NCI-H2196 (cell line): ENCODE results near the gene KRT33A.

Experiments
- DNase-seq: peaks from one replicate; lab custom pipeline; 2025; ENCODE audit not compliant: unreplicated experiment; lab: John Stamatoyannopoulos, UW

Gene KRT33A

GRCh38 chr17:41331606-41332005 lies 19.0 kb downstream of the KRT33A start:
- DNase-seq, result no peak

- peak; percentile 17 for DNase-seq
Measured at GRCh38 chr17:41329279-41329948, 21.2 kb downstream of the KRT33A start.

DNA sequence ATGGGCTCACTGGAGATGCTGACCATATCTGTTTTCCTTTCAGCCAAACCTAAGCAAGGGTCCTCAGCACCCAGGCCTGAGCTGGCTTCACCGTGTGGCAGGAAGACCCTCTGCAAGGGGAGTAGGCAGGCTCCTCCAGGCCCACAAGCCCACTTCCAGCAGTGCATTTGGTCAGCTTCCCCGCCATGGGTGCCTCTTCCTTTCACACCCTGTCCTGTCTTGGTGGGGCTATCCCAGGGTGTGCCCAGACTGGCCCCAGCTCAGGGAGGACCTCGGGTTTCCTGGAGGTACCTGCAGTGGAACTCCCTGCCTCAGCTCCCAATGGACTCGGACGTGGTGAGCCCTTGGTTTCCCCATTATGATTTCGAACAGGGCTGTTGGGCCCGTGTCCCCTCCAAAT lies 22.4 kb downstream of the KRT33A start:
- DNase-seq, result no peak

GRCh38 chr17:41327411-41328120 lies 23.1 kb downstream of the KRT33A start:
- DNase-seq, result no peak

DNA sequence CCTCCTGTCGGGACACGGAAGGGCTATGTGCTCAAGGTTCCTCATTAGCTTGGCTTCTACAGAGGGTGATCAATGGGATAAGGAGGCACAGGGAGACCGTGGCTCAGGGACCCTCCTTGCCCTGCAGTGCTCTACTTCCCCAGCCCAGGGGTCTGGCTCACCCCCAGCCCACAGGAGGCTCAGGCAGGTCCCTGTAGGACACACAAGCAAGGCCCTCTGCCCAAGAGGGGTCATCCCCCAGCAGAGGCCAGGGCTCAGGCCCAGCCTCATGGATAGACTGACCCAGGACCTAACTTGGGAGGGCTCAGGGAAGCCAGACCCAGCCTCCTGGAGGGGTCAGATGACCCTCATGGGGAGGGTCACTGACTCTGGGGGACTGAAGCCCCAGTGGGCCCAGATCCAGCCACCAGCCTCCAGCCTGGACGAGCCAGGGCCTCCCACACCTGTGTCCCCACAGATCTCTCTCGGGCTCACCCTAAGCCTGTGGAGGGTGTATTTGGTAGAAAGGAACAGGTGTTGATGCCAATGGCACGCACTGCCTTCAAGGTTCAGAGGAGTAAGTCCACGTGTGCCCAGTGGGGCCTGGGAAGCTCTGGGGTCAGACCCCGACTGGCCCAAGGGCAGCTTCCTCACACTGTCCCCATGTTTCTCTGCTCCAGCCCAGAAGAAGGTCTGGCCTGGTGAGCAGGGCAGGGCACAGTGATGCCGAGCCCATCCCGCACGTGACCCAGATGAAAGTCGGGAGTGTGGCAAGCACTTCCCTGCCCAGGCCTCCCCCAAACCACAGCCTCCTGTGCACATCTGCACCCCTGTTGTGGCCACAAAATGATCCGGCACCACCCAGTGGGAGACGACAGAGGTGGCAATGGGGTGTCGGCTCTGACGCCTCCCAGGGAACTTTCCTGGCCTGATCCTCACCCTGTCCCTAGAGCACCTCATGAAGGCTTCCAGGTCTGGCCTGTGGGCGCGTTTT lies 24.2 kb downstream of the KRT33A start:
- no peak for DNase-seq

GRCh38 chr17:41325611-41326010 lies 25.0 kb downstream of the KRT33A start:
- no peak for DNase-seq

DNA sequence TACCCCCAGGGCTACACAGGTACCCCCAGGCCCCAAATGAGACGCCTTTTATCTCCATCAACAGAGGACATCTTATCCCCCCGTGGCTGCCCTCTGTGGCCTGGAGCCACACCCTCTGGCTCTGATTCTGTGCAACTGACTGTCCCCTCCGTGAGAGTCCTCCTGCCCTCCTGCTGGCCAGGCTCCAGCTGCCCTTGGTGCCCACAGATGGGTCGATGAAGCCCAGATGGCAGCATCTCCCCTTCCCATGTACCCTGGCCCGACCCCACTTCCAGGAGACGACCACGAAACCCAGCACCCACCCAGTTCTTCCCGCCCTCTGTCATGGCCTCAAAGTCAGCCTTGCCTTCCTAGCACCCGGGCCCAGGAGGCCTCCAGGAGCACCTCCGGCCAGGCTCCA lies 25.5 kb downstream of the KRT33A start:
- no peak for DNase-seq

- peak; percentile 21 for DNase-seq
Measured at GRCh38 chr17:41324180-41325075, 26.2 kb downstream of the KRT33A start.

- no peak for DNase-seq
Measured at GRCh38 chr17:41322903-41323895, 27.4 kb downstream of the KRT33A start.

DNA sequence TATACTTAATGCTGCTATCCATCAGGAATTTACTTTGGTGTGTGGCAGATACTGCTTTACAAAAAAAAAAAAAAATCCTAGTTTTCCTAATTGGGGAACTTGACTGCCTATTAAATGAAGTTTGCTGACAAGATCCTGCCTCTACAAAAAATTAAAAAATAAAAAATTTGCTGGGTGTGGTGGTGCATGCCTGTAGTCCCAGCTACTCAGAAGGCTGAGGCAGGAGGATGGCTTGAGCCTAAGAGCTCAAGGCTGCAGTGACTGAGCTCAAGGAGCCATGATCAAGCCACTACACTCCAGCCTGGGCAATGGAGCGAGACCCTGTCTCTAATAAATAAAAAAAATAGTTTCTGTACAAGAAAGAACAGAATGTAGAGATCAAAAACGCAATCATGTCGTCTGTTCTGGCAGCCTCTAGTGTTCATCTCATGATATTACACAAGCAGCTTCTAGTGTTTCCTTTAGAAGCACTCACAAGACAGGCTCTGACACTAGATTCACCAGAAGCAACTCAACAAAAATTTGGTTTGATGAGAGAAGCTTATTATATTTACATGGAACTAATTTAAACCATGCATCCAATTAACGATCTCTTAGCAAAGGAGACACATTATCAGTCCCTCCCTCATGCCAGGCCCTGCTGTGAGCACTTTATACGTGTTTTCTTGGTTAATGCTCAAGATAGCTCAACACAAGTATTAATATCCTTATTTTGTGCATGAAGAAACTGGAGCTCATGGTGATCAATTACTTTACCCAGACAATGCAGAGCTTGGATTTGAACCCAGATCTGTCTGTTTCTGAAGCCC lies 28.3 kb downstream of the KRT33A start:
- DNase-seq, result peak; percentile 23

GRCh38 chr17:41318231-41318630 lies 32.4 kb downstream of the KRT33A start:
- DNase-seq, result no peak

DNA sequence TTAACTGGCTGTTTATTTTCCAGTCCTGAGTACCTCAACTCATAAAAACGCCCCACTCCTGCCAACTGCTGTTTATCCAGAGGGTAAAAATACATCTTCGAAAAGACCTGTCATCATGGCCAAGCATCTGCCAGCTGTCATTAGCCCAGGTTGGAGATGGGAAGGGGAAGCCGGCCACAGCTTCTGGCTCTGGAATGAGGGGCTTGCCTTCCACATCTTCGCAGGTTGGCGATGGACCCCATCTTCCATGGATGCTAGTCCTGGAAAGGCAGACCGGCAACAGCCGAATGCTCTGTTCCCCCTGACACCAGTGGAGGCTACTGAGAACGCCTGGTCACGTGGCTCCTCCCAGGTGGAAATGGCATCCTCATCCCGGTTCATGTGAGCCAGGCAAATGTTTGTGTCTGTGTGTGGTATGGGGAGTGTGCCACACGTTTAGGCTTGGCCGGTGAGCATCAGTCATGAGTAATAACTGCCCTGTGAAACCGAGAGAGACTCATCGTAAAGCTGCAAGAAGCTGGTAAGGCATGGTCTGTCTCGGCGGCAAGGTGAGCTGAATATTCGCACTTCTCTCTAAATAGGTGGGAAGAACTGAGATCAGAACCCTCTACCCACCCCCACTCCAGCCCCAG lies 34.7 kb downstream of the KRT33A start:
- no peak for DNase-seq

DNA sequence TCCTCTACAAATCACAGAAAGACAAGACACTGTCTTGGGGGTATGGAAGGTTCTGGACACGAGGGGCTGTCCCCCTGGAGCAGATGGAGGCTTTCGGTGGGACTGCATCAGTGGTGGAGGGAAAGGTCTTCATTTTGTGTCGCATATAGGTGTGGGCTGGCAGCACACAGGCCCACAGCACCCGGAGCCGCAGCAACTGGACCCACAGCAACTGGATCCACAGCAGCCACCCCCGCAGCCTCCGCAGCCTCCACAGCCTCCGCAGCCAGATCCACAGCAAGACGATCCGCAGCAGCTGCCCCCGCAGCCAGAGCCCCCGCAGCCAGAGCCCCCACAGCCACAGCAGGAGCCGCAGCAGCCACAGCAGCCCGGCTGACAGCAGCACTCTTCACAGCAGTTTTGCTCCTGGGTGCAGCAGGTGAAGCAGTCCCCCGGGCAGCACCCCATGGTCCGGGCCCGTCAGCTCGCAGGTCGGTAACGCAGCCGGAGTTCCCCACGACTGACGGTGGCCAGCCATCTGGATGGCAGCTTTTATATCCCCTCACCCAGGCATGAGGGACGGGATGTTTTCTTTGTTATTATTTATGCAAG lies 35.3 kb downstream of the KRT33A start, which contains the start of gene KRTAP17-1:
Gene KRTAP17-1 (minus strand): TSS at position 507 of the 591 bp plus-strand sequence. CDS start 60 bp downstream, at position 447.
- no peak for DNase-seq

DNA sequence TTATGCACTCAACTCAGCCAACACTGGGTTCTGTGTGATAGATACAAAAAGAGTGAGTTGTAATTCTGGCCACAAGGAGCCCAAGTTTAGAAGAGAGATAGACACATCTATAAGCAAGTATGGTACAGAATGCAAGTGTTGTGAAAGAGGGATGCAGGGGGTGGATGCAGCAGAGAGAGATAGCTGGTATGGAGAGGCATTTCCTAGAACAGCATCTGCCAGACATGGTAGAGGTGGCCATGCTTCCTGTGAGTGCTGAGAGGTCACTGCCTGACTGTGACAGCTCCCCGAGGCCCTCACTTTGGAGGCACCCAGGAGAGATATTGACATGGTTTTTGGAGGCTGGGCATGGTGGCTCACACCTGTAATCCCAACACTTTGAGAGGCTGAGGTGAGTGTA lies 39.5 kb downstream of the KRT33A start:
- no peak for DNase-seq

DNA sequence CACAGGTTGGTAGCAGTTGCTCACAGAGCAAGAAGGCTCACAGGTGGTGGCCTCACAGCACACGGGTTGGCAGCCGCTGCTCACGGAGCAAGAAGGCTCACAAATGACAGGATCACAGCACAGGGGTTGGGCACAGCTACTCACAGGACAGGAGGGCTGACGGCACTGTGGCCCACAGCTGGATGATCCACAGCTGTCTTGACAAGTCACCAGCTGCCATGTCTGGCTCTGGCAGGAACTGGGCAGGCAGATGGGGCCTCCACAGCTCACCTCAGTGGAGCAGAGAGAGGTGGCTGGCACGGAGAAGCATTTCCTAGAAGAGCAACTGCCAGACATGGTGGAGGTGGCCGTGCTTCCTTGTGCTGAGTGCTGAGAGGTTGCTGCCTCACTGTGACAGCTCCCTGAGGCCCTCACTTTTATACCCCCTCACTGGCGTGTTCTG lies 41.7 kb downstream of the KRT33A start, which contains the start of gene KRTAP16-1:
Gene KRTAP16-1 (minus strand): TSS at position 392 of the 442 bp plus-strand sequence. CDS start 56 bp downstream, at position 336.
- DNase-seq, result peak; percentile 1

DNA sequence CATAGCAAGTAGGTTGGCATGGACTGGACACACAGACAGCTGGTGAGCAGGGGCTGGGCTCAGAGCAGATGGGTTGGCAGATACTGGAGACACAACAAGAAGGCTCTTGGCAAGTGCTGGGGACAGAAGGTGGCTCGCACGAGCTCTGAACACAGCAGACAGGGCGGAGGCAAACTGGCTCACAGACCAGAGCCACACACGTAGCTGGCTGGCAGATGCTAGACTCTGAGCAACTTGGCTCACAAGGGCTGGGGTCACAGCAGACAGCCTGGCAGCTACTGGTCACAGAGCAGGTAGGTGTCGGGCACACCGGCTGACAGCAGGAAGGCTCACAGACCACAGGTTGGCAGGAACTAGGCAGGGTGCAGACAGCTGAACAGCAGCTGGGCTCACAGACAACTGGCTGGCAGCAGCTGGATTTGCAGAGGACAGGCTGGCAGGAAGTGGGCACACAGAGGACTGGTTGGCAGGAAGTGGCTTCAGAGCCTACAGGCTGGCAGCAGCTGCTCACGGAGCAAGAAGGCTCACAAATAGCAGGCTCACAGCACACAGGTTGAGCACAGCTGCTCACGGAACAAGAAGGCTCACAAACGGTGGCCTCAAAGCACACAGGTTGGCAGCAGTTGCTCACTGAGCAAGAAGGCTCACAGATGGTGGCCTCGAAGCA lies 42.2 kb downstream of the KRT33A start:
- DNase-seq, result peak; percentile 77

DNA sequence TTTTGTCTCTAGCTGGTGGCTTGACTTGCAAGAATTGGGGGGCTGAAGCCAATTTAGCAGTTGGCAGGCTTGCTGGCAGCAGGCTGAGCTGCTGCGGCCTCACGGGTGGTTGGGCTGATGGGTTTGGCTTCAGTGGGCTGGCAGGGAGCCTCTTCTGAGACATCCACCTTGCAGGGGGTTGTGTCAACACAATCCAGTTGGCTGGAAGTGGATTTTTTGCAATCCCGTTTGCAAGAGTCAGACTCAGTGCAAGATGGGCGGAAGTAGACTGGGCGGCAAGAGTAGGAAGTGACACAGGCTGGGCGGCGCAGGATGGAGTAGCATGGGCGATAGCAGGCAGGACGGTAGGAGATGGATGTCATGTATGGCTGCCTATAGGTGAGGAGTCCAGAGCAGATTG lies 43.0 kb downstream of the KRT33A start:
- DNase-seq, result no peak
